Common myeloid progenitor, CD34-positive (primary cell): ENCODE data around the gene ZNF22.

ENCODE experiments used
- CTCF ChIA-PET: fragments of 350-600 bp; sonication (Branson Sonifier 250); formaldehyde crosslinking; loops from one replicate; lab custom pipeline; 2021; ENCODE audit warnings: antibody characterized with exemption; lab: Charles Lee
- POLR2A ChIA-PET: fragments of 350-600 bp; sonication (Branson Sonifier 250); formaldehyde crosslinking; loops from one replicate; lab custom pipeline; 2021; ENCODE audit warnings: antibody characterized with exemption; lab: Charles Lee
- DNase-seq, 3 donors: peaks; one replicate each; pipeline versions ENCODE4 v3.0.0 to v3.0.0-alpha.2; 2013
- H3K27ac ChIP-seq, 2 experiments: 1 replicate in 1 of 2; 2 replicates in 1 of 2; pipeline ENCODE4 v1.7.0; 2013; ENCODE audit warnings: inconsistent platforms in 2 of 2, low read length in 2 of 2, mild to moderate bottlenecking in 2 of 2, low read depth in 1 of 2, moderate library complexity in 1 of 2; ENCODE audit not compliant: severe bottlenecking in 2 of 2, insufficient read depth in 1 of 2, poor library complexity in 1 of 2
- H3K27me3 ChIP-seq, 5 experiments: replicated peaks in 2 of 5; 1 replicate in 3 of 5; 2 replicates in 2 of 5; pipeline versions ENCODE4 v1.6.1 to v1.7.0; 2013; ENCODE audit warnings: low read length in 4 of 5, mild to moderate bottlenecking in 2 of 5, moderate library complexity in 2 of 5, inconsistent platforms in 1 of 5; ENCODE audit not compliant: insufficient read depth in 5 of 5, control insufficient read depth in 4 of 5
- H3K36me3 ChIP-seq, 4 experiments: 1 replicate in 2 of 4; 2 replicates in 2 of 4; pipeline versions ENCODE4 v1.6.1 to v1.7.0; 2013; ENCODE audit warnings: low read length in 3 of 4, control low read depth in 1 of 4, mild to moderate bottlenecking in 1 of 4; ENCODE audit not compliant: control insufficient read depth in 4 of 4, insufficient read depth in 4 of 4
- H3K4me1 ChIP-seq, 4 experiments: 1 replicate in 3 of 4; 2 replicates in 1 of 4; pipeline versions ENCODE4 v1.6.1 to v1.7.1; 2013; ENCODE audit warnings: low read length in 3 of 4, mild to moderate bottlenecking in 3 of 4, control low read depth in 1 of 4, inconsistent platforms in 1 of 4, moderate library complexity in 1 of 4; ENCODE audit not compliant: control insufficient read depth in 4 of 4, insufficient read depth in 4 of 4; ENCODE audit errors: control extremely low read depth in 1 of 4
- H3K4me3 ChIP-seq, 7 experiments: 1 replicate in 4 of 7; 2 replicates in 3 of 7; pipeline versions ENCODE4 v1.5.1 to v1.7.0; 2013; ENCODE audit warnings: mild to moderate bottlenecking in 7 of 7, low read length in 6 of 7, moderate library complexity in 6 of 7, inconsistent platforms in 2 of 7, low read depth in 2 of 7, control low read depth in 1 of 7; ENCODE audit not compliant: insufficient read depth in 4 of 7, control insufficient read depth in 1 of 7; ENCODE audit errors: extremely low read depth in 1 of 7
- H3K9me3 ChIP-seq, 5 experiments: 1 replicate in 4 of 5; 2 replicates in 1 of 5; pipeline versions ENCODE4 v1.6.1 to v1.7.1; 2013; ENCODE audit warnings: low read length in 4 of 5, mild to moderate bottlenecking in 2 of 5, inconsistent platforms in 1 of 5, low read depth in 1 of 5, moderate library complexity in 1 of 5; ENCODE audit not compliant: control insufficient read depth in 4 of 5, insufficient read depth in 2 of 5; ENCODE audit errors: control extremely low read depth in 1 of 5
- WGBS: methylation state at CpG from one replicate; pipeline ENCODE4 v1.1.5; 2013; ENCODE audit not compliant: insufficient coverage; 5-methylcytosine and 5-hydroxymethylcytosine counted together

Gene ZNF22

GRCh38 chr10:44990965-44991364, 9.8 kb upstream of the ZNF22 start:
- no peaks in the 10 kb centered on the region for H3K27me3 ChIP-seq
- no peaks in the 10 kb centered on the region for H3K9me3 ChIP-seq
- H3K27ac ChIP-seq: no peak overlapping the region
- CTCF ChIA-PET: interaction anchor here (0.9 to 9.8 kb wide), 10 partner anchors 9 to 60 kb away, joined by 3 to 84 read pairs (median 4); partner anchors contain the start of gene DEPP1
- 98% methylated on average over 4 of the region's 7 CpGs for WGBS
- no peak for DNase-seq
- POLR2A ChIA-PET: no interaction called here
- no peaks in the 10 kb centered on the region for H3K36me3 ChIP-seq
- H3K4me1 ChIP-seq: peaks cover 5 to 47% (median 29%) of the 10 kb centered on the region in 4 experiments
- no peak overlapping the region for H3K4me3 ChIP-seq

GRCh38 chr10:44991571-44991970, 9.2 kb upstream of the ZNF22 start:
- no peak overlapping the region for H3K4me3 ChIP-seq
- POLR2A ChIA-PET: no interaction called here
- CTCF ChIA-PET: interaction anchor here (0.9 to 9.8 kb wide), 6 partner anchors 11 to 57 kb away, joined by 4 to 84 read pairs (median 8); partner anchors contain the start of gene DEPP1
- H3K27me3 ChIP-seq: no peaks in the 10 kb centered on the region
- H3K4me1 ChIP-seq: peaks cover 5 to 47% (median 32%) of the 10 kb centered on the region in 4 experiments
- no peaks in the 10 kb centered on the region for H3K36me3 ChIP-seq
- 92% methylated on average over 5 of the region's 5 CpGs for WGBS
- no peak for DNase-seq
- H3K9me3 ChIP-seq: no peaks in the 10 kb centered on the region
- no peak overlapping the region for H3K27ac ChIP-seq

DNA sequence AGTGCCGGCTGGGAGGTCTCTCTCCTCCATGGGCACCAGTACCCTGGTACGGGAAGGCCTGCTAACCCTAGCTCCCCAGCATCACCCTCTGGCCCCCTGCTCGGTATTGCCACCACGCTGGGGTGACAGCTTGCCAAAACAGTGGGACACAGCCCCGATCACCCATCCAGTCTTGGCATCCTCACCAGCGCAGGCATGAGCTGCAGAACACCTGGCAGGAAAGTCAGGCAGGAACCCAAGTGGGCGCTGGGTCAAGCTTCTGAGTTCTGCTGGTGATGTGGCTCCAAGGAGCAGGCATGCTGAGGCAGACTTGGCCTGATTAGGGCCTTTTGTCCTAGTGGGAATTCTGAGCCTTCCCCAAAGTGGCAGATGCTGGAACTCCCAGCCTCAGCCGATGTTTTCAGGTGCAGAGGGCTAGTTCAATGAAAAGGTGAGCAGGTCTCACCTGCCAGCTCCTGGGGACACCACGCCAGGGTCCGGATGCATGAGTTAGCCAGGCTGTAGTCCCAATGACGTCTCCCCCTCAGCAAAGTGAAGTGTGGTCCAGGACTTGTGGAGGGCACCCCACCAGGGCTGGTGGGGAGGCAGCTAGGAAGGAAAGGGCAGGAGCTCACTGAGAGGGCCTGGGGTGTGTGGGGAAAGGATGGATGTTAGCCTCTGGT, 8.5 kb upstream of the ZNF22 start:
- Histone ChIP-seq H3K4me3 (no peak overlapping the region), H3K9me3 (no peaks in the 10 kb centered on the region), H3K4me1 (peaks cover 9 to 50% (median 37%) of the 10 kb centered on the region in 4 experiments), H3K27ac (no peak overlapping the region), H3K36me3 (no peaks in the 10 kb centered on the region), H3K27me3 (no peaks in the 10 kb centered on the region)
- 95% methylated on average over 11 of the region's 11 CpGs for WGBS
- ChIA-PET CTCF (interaction anchor here (1.7 to 9.8 kb wide), 4 partner anchors 11 to 68 kb away, joined by 4 to 84 read pairs (median 26); partner anchors contain the start of gene DEPP1), POLR2A (no interaction called here)
- DNase-seq: no peak

- no peaks in the 10 kb centered on the region for H3K27me3 ChIP-seq
- H3K9me3 ChIP-seq: no peaks in the 10 kb centered on the region
- H3K27ac ChIP-seq: no peak overlapping the region
- POLR2A ChIA-PET: no interaction called here
- H3K36me3 ChIP-seq: no peaks in the 10 kb centered on the region
- CTCF ChIA-PET: interaction anchor here (1.7 to 9.8 kb wide), 4 partner anchors 11 to 68 kb away, joined by 4 to 84 read pairs (median 26); partner anchors contain the start of gene DEPP1
- H3K4me3 ChIP-seq: no peak overlapping the region
- no peak for DNase-seq
- peaks cover 9 to 56% (median 41%) of the 10 kb centered on the region in 4 experiments for H3K4me1 ChIP-seq
- 92% methylated on average over 8 of the region's 8 CpGs for WGBS
Observed at GRCh38 chr10:44992732-44993225, 7.9 kb upstream of the ZNF22 start.

GRCh38 chr10:44993226-44993921, 7.3 kb upstream of the ZNF22 start:
- Histone ChIP-seq H3K27me3 (no peaks in the 10 kb centered on the region), H3K9me3 (no peaks in the 10 kb centered on the region), H3K36me3 (no peaks in the 10 kb centered on the region), H3K27ac (no peak overlapping the region), H3K4me3 (no peak overlapping the region), H3K4me1 (peaks cover 9 to 62% (median 44%) of the 10 kb centered on the region in 4 experiments)
- no peak for DNase-seq
- CTCF ChIA-PET: interaction anchor here (1.7 to 9.8 kb wide), 4 partner anchors 10 to 69 kb away, joined by 4 to 84 read pairs (median 26); partner anchors contain the start of gene DEPP1
- POLR2A ChIA-PET: no interaction called here
- WGBS: 97% methylated on average over 14 of the region's 14 CpGs

DNA sequence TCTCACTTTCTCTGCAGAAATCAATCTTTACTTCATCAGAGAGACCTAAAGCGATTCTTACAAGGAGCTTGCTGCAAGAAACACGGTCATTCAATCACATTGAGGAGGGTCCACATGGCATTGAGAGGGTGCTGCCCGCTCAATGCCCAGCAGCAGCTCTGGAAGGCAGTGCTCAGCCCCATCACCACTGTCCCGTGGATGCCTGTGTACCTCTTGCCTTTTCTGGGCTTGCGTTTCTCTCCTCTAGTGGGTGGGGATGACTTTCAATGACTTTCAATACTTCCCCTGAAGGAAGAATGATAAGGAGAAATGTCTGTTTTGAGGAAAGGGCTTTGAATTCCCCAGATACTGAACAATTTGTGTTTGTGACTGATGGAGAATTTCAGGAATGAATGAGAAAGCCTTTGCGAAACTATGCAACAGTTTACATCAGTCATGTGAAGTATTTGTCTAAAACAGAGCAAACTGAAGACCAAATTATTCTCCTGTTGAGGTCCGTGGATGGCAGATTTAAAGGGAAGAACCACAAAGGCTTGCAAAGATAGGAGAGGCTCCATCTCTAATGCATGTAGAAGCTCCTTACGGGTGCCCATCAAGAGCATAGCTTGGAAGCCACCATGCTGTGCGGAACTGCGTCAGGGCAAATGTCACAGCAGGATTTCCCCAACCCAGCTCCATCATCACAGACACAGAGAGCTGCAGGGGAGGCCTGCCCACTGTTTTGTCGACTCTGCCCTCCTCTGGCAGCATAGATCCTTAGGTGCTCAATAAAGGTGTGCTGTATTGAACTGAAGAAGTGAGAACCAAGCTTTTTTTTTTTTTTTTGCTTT, 6.6 kb upstream of the ZNF22 start:
- Histone ChIP-seq H3K27me3 (no peaks in the 10 kb centered on the region), H3K36me3 (no peaks in the 10 kb centered on the region), H3K4me1 (peaks cover 9 to 66% (median 47%) of the 10 kb centered on the region in 4 experiments), H3K4me3 (no peak overlapping the region), H3K9me3 (no peaks in the 10 kb centered on the region), H3K27ac (no peak overlapping the region)
- DNase-seq: no peak
- WGBS: 86% methylated on average over 10 of the region's 11 CpGs
- ChIA-PET CTCF (interaction anchor here (1.0 to 9.8 kb wide), 6 partner anchors 9 to 70 kb away, joined by 3 to 84 read pairs (median 7); partner anchors contain the start of gene DEPP1), POLR2A (interaction anchor here (0.6 kb wide), 1 partner anchor 56 kb away, joined by 7 read pairs; no protein-coding TSS in a partner anchor)
